ENCODE measurements around the gene CHTF8. TPM values are rescaled to one million over a fixed set of nuclear protein-coding genes. Genes with fewer than 3 reads are reported as not detected.

CHTF8 gene
- total RNA-seq, 1 donor from 2014 or later: 47.4 TPM

GRCh38 chr16:69073181-69073702 lies 59.1 kb downstream of the CHTF8 start:
- H3K4me3 ChIP-seq (ENCODE audit: low read depth, low read length): no peak overlapping the region
- TF ChIP-seq CTCF (conservative IDR thresholded peaks at IDR 0.05; ENCODE audit: low read depth, low read length): peak; percentile 12
- DNase-seq (ENCODE audit: low read depth): peak; percentile 85

GRCh38 chr16:69072640-69072974 lies 59.8 kb downstream of the CHTF8 start:
- no peak for DNase-seq (ENCODE audit: low read depth)
- TF ChIP-seq CTCF (conservative IDR thresholded peaks at IDR 0.05; ENCODE audit: low read depth, low read length): no peak
- H3K4me3 ChIP-seq (ENCODE audit: low read depth, low read length): no peak overlapping the region

- no peak overlapping the region for H3K4me3 ChIP-seq (ENCODE audit: low read depth, low read length)
- TF ChIP-seq CTCF (conservative IDR thresholded peaks at IDR 0.05; ENCODE audit: low read depth, low read length): no peak
- no peak for DNase-seq (ENCODE audit: low read depth)
Observed at GRCh38 chr16:69071036-69071435, 61.4 kb downstream of the CHTF8 start.

- TF ChIP-seq CTCF (conservative IDR thresholded peaks at IDR 0.05; ENCODE audit: low read depth, low read length): no peak
- H3K4me3 ChIP-seq (ENCODE audit: low read depth, low read length): no peak overlapping the region
- no peak for DNase-seq (ENCODE audit: low read depth)
Observed at GRCh38 chr16:69069504-69069903, 62.9 kb downstream of the CHTF8 start.

Other genes starting within 250 kb of the CHTF8 start
- gene HAS3, start 26.9 kb downstream of the CHTF8 start, total RNA-seq: 14.0 and 16.4 TPM in 2 replicates
- 16.3 and 41.0 TPM in 2 replicates for gene UTP4, start 61 bp upstream of the CHTF8 start, total RNA-seq
- gene SNTB2, start 54.6 kb upstream of the CHTF8 start, total RNA-seq: 5.8 and 31.0 TPM in 2 replicates
- gene VPS4A, start 178.8 kb upstream of the CHTF8 start, total RNA-seq: 31.0 and 35.4 TPM in 2 replicates
- 23.8 and 36.8 TPM in 2 replicates for gene PDF, start 198.0 kb upstream of the CHTF8 start, total RNA-seq
- 39.4 and 45.4 TPM in 2 replicates for gene COG8, start 207.0 kb upstream of the CHTF8 start, total RNA-seq
- gene NIP7, start 207.2 kb upstream of the CHTF8 start, total RNA-seq: 27.2 and 42.9 TPM in 2 replicates
- gene TMED6, start 219.2 kb upstream of the CHTF8 start, total RNA-seq: not detected in 2 replicates

Data from epithelial cell of proximal tubule (primary cell).